Measurements from ENCODE around the gene KLF12. TPM values are rescaled to one million over a fixed set of nuclear protein-coding genes. Genes with fewer than 3 reads are reported as not detected.
A peak's percentile ranks its signal among the peaks of the same experiment; 100 is the strongest.

KLF12 gene
- total and polyA plus RNA-seq, 2 experiments from 2014 or later: 12.8 to 19.8 TPM

DNA sequence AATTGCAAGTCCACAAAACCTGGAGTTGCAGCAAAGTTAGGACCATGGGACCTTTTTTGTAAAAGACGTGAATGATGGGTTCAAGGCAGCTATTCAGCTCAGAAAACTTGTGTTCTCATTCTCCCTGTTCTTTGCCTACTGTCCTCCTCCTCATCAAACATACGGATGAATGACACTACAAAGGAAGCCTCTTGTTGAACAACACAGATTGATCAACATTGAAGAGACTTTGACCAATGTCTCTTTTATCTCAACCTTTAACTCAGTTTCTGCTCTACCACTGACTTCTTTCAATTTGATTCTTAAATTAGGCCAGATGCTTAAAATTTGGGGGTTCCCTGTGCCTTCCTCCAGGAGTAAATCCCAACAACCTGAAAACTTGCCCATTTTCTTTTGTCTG lies 27.9 kb upstream of the KLF12 start:
- Histone ChIP-seq H3K79me2 (ENCODE audit: insufficient read depth) (no peaks in the 10 kb centered on the region), H3K4me2 (ENCODE audit: unreplicated experiment) (no peak overlapping the region), H3K4me3 (no peak overlapping the region), H3K27ac (no peak overlapping the region), H3K9me3 (ENCODE audit: low read depth) (no peaks in the 10 kb centered on the region), H4K20me1 (ENCODE audit: insufficient read depth) (no peaks in the 10 kb centered on the region), H3K27me3 (replicated peaks; ENCODE audit: insufficient read depth) (no peaks in the 10 kb centered on the region), H3K9me2 (ENCODE audit: insufficient read depth) (no peaks in the 10 kb centered on the region), H3F3A (ENCODE audit: insufficient read depth) (no peaks in the 10 kb centered on the region), H3K4me1 (ENCODE audit: insufficient read depth) (no peaks in the 10 kb centered on the region), H3K36me3 (ENCODE audit: low read depth) (no peaks in the 10 kb centered on the region), H2AFZ (no peak overlapping the region), H3K9ac (no peak overlapping the region)
- in situ Hi-C loops (cut with MboI): no loop called here
- no peak for DNase-seq
- WGBS, 2 experiments (ENCODE audit: low coverage in 1 of 2, low lambda C conversion rate in 2 of 2, missing lambda C conversion rate in 2 of 2): 83 to 86% methylated on average over 2 of the region's 2 CpGs
- TF ChIP-seq EZH2phosphoT487 (IDR thresholded peaks at IDR 0.05; ENCODE audit: insufficient read depth, low read depth): no peak
- TF ChIP-seq EZH2 (IDR thresholded peaks at IDR 0.05; ENCODE audit: insufficient read depth, poor library complexity, severe bottlenecking): no peak

DNA sequence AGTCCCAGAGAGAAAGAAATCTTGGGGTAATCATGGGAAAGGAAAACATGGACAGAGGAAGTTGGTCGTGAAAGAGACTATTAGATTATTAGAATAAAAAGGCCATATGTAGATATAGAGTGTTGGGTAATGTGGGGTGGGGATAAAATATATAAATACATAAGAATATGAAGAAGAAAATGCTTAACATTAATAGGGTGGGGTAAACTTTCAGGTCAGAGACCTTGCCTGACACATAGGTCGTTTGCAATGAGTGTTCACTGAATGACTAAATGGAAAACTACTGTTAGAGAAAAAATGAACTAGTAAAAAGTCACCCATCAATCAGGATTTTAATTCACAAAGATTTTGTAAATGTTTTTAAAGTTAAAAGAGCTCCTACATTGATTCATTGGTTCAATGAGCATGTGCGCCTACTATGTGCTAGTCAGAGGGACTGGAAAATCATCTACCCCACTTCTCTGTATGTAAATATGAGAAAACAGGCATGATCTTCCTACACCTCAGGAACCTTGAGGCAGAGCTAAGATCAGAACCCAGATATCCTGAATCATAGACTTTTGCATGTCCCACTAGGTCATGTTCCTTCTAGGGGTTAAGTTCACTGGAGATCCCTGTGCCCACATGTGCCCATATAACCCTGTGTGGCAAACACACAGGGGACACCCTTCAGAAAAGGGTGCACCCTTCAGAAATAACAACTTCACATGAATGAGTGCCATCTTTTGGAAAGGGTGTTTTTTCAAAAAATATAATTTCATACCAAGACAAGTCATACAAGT lies 24.6 kb upstream of the KLF12 start:
- no peak overlapping the region for H3K4me3 ChIP-seq
- in situ Hi-C loops (cut with MboI): no loop called here
- WGBS, 2 experiments (ENCODE audit: low coverage in 1 of 2, low lambda C conversion rate in 2 of 2, missing lambda C conversion rate in 2 of 2): 59 to 64% methylated on average over 3 of the region's 3 CpGs
- no peaks in the 10 kb centered on the region for H4K20me1 ChIP-seq (ENCODE audit: insufficient read depth)
- DNase-seq: no peak
- no peaks in the 10 kb centered on the region for H3K4me1 ChIP-seq (ENCODE audit: insufficient read depth)
- no peak overlapping the region for H3K27ac ChIP-seq
- H3K9me3 ChIP-seq (ENCODE audit: low read depth): no peaks in the 10 kb centered on the region
- H3K36me3 ChIP-seq (ENCODE audit: low read depth): no peaks in the 10 kb centered on the region
- no peaks in the 10 kb centered on the region for H3K27me3 ChIP-seq (replicated peaks; ENCODE audit: insufficient read depth)
- H3K79me2 ChIP-seq (ENCODE audit: insufficient read depth): no peaks in the 10 kb centered on the region
- no peaks in the 10 kb centered on the region for H3F3A ChIP-seq (ENCODE audit: insufficient read depth)
- H2AFZ ChIP-seq: peak overlapping the region; percentile 52
- no peaks in the 10 kb centered on the region for H3K9me2 ChIP-seq (ENCODE audit: insufficient read depth)
- no peak overlapping the region for H3K9ac ChIP-seq
- TF ChIP-seq EZH2phosphoT487 (IDR thresholded peaks at IDR 0.05; ENCODE audit: insufficient read depth, low read depth) (no peak), EZH2 (IDR thresholded peaks at IDR 0.05; ENCODE audit: insufficient read depth, poor library complexity, severe bottlenecking) (no peak)
- no peak overlapping the region for H3K4me2 ChIP-seq (ENCODE audit: unreplicated experiment)

DNA sequence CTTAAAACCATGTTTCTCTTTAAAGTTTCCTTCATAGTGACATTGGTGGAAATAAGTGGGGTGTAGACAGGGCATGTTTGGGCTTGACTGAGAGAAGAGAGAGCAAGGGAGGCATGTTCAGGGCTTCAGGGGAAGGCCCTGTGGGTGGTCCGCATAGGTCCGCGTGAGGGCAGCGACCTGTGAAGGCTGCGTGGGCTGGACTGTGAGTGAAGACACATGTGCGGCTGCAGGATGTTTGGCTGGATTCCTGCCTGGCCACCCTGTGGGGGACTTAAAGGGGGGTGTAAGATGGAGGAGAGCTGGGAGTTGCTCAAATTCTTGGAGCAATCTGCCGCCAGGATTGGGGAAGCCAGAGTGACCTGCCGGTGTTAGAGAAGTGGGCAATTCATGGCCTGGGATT lies 23.8 kb upstream of the KLF12 start:
- Histone ChIP-seq H3F3A (ENCODE audit: insufficient read depth) (no peaks in the 10 kb centered on the region), H2AFZ (peak overlapping the region; percentile 52), H3K79me2 (ENCODE audit: insufficient read depth) (no peaks in the 10 kb centered on the region), H4K20me1 (ENCODE audit: insufficient read depth) (no peaks in the 10 kb centered on the region), H3K4me3 (no peak overlapping the region), H3K9me2 (ENCODE audit: insufficient read depth) (no peaks in the 10 kb centered on the region), H3K9me3 (ENCODE audit: low read depth) (no peaks in the 10 kb centered on the region), H3K27me3 (replicated peaks; ENCODE audit: insufficient read depth) (no peaks in the 10 kb centered on the region), H3K4me2 (ENCODE audit: unreplicated experiment) (no peak overlapping the region), H3K27ac (no peak overlapping the region), H3K9ac (no peak overlapping the region), H3K4me1 (ENCODE audit: insufficient read depth) (no peaks in the 10 kb centered on the region), H3K36me3 (ENCODE audit: low read depth) (no peaks in the 10 kb centered on the region)
- TF ChIP-seq EZH2phosphoT487 (IDR thresholded peaks at IDR 0.05; ENCODE audit: insufficient read depth, low read depth): no peak
- TF ChIP-seq EZH2 (IDR thresholded peaks at IDR 0.05; ENCODE audit: insufficient read depth, poor library complexity, severe bottlenecking): no peak
- no peak for DNase-seq
- WGBS, 2 experiments (ENCODE audit: low coverage in 1 of 2, low lambda C conversion rate in 2 of 2, missing lambda C conversion rate in 2 of 2): 65 to 67% methylated on average over 8 of the region's 8 CpGs
- in situ Hi-C loops (cut with MboI): no loop called here

GRCh38 chr13:74154981-74155380 lies 20.8 kb upstream of the KLF12 start:
- Histone ChIP-seq H2AFZ (no peak overlapping the region), H3F3A (ENCODE audit: insufficient read depth) (no peaks in the 10 kb centered on the region), H3K9ac (no peak overlapping the region), H3K9me2 (ENCODE audit: insufficient read depth) (no peaks in the 10 kb centered on the region), H3K79me2 (ENCODE audit: insufficient read depth) (no peaks in the 10 kb centered on the region), H4K20me1 (ENCODE audit: insufficient read depth) (no peaks in the 10 kb centered on the region), H3K36me3 (ENCODE audit: low read depth) (no peaks in the 10 kb centered on the region), H3K27ac (no peak overlapping the region), H3K9me3 (ENCODE audit: low read depth) (no peaks in the 10 kb centered on the region), H3K27me3 (replicated peaks; ENCODE audit: insufficient read depth) (no peaks in the 10 kb centered on the region), H3K4me1 (ENCODE audit: insufficient read depth) (no peaks in the 10 kb centered on the region), H3K4me2 (ENCODE audit: unreplicated experiment) (no peak overlapping the region), H3K4me3 (no peak overlapping the region)
- 85 to 88% methylated on average over 3 of the region's 3 CpGs for WGBS, 2 experiments (ENCODE audit: low coverage in 1 of 2, low lambda C conversion rate in 2 of 2, missing lambda C conversion rate in 2 of 2)
- TF ChIP-seq EZH2phosphoT487 (IDR thresholded peaks at IDR 0.05; ENCODE audit: insufficient read depth, low read depth): no peak
- no peak for TF ChIP-seq EZH2 (IDR thresholded peaks at IDR 0.05; ENCODE audit: insufficient read depth, poor library complexity, severe bottlenecking)
- DNase-seq: no peak
- in situ Hi-C loops (cut with MboI): no loop called here
